PC-9 (cell line): Measurements from ENCODE around the gene PARP12.

Experiments
- EZH2 ChIP-seq: fragments of 200-600 bp; sonication (generic); IDR thresholded peaks from 2 replicates; pipeline ENCODE4 v1.8.0; 2017; ENCODE audit warnings: antibody characterized with exemption, low read depth
- TF ChIP-seq, protein P1 (sequence below): fragments of 200-600 bp; sonication (generic); conservative IDR thresholded peaks from 2 replicates; pipeline ENCODE4 v1.6.1; 2017; ENCODE audit warnings: mixed run types, antibody characterized with exemption, mild to moderate bottlenecking, moderate library complexity

GRCh38 chr7:140039896-140040295 lies 22.9 kb downstream of the PARP12 start:
- TF ChIP-seq, protein P1, sequence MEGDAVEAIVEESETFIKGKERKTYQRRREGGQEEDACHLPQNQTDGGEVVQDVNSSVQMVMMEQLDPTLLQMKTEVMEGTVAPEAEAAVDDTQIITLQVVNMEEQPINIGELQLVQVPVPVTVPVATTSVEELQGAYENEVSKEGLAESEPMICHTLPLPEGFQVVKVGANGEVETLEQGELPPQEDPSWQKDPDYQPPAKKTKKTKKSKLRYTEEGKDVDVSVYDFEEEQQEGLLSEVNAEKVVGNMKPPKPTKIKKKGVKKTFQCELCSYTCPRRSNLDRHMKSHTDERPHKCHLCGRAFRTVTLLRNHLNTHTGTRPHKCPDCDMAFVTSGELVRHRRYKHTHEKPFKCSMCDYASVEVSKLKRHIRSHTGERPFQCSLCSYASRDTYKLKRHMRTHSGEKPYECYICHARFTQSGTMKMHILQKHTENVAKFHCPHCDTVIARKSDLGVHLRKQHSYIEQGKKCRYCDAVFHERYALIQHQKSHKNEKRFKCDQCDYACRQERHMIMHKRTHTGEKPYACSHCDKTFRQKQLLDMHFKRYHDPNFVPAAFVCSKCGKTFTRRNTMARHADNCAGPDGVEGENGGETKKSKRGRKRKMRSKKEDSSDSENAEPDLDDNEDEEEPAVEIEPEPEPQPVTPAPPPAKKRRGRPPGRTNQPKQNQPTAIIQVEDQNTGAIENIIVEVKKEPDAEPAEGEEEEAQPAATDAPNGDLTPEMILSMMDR, result no peak
- TF ChIP-seq EZH2, result no peak
